Loucy (cell line): ENCODE measurements around the gene DCP2.

ENCODE experiments used
- H2AFZ ChIP-seq: fragments of 200-600 bp; sonication (generic); 2 replicates; pipeline ENCODE4 v1.6.0; 2016; ENCODE audit warnings: antibody characterized with exemption, mild to moderate bottlenecking, low read length, moderate library complexity
- H3F3A ChIP-seq: fragments of 200-600 bp; 2 replicates; pipeline ENCODE4 v1.6.0; 2016; ENCODE audit warnings: antibody characterized with exemption, low read depth, mild to moderate bottlenecking
- H3K27me3 ChIP-seq: fragments of 200-600 bp; sonication (generic); 2 replicates; pipeline ENCODE4 v1.6.1; 2014; ENCODE audit warnings: low read length, mild to moderate bottlenecking; ENCODE audit not compliant: insufficient read depth, poor library complexity, severe bottlenecking
- H3K36me3 ChIP-seq: fragments of 200-600 bp; sonication (generic); 2 replicates; pipeline ENCODE4 v1.6.1; 2016; ENCODE audit warnings: low read length; ENCODE audit not compliant: insufficient read depth
- H3K4me1 ChIP-seq: fragments of 200-600 bp; sonication (generic); 2 replicates; pipeline ENCODE4 v1.5.1; 2014; ENCODE audit warnings: low read length, mild to moderate bottlenecking; ENCODE audit not compliant: insufficient read depth, poor library complexity, severe bottlenecking
- H3K4me2 ChIP-seq: fragments of 200-600 bp; sonication (generic); 2 replicates; pipeline ENCODE4 v1.6.0; 2014; ENCODE audit warnings: antibody characterized with exemption, low read length, low read depth, mild to moderate bottlenecking; ENCODE audit not compliant: poor library complexity, severe bottlenecking
- H3K4me3 ChIP-seq: fragments of 200-600 bp; sonication (generic); 2 replicates; pipeline ENCODE4 v1.5.1; 2014; ENCODE audit warnings: low read length, mild to moderate bottlenecking, mixed read lengths; ENCODE audit not compliant: poor library complexity, severe bottlenecking
- H3K79me2 ChIP-seq: fragments of 200-600 bp; sonication (generic); 2 replicates; pipeline ENCODE4 v1.6.1; 2014; ENCODE audit warnings: low read length; ENCODE audit not compliant: insufficient read depth
- H3K9ac ChIP-seq: fragments of 200-600 bp; sonication (generic); 2 replicates; pipeline ENCODE4 v1.6.0; 2014; ENCODE audit warnings: mild to moderate bottlenecking, low read depth, low read length, moderate library complexity; ENCODE audit not compliant: poor library complexity, severe bottlenecking
- H3K9me2 ChIP-seq: fragments of 200-600 bp; sonication (generic); replicated peaks from 2 replicates; pipeline ENCODE4 v1.6.1; 2016; ENCODE audit warnings: low read depth, low read length, mixed read lengths
- H3K9me3 ChIP-seq: fragments of 200-600 bp; sonication (generic); 2 replicates; pipeline ENCODE4 v1.6.1; 2014; ENCODE audit warnings: mild to moderate bottlenecking, antibody characterized with exemption, low read length, low read depth; ENCODE audit not compliant: insufficient read depth
- H4K20me1 ChIP-seq: fragments of 200-600 bp; sonication (generic); 2 replicates; pipeline ENCODE4 v1.6.0; 2014; ENCODE audit warnings: antibody characterized with exemption, low read length, mild to moderate bottlenecking; ENCODE audit not compliant: insufficient read depth, poor library complexity, severe bottlenecking
- CTCF ChIP-seq: fragments of 200-600 bp; sonication (generic); conservative IDR thresholded peaks from 2 replicates; pipeline ENCODE4 v1.5.1; 2014; ENCODE audit warnings: mild to moderate bottlenecking, antibody characterized with exemption, low read length
- EZH2phosphoT487 ChIP-seq: fragments of 200-600 bp; IDR thresholded peaks from 2 replicates; pipeline ENCODE4 v1.6.1; 2018; ENCODE audit warnings: antibody characterized with exemption, mild to moderate bottlenecking, moderate library complexity, borderline replicate concordance

DCP2 gene

GRCh38 chr5:113047234-113047633, 70.6 kb downstream of the DCP2 start:
- H4K20me1 ChIP-seq = no peaks in the 10 kb centered on the region
- H3K79me2 ChIP-seq = no peaks in the 10 kb centered on the region
- H2AFZ ChIP-seq = no peak overlapping the region
- no peak overlapping the region for H3K4me3 ChIP-seq
- no peaks in the 10 kb centered on the region for H3K27me3 ChIP-seq
- peaks cover 6% of the 10 kb centered on the region; the same call in 1 of the 2 replicates for H3K36me3 ChIP-seq
- H3K4me2 ChIP-seq = no peak overlapping the region
- no peaks in the 10 kb centered on the region for H3K9me2 ChIP-seq
- no peak overlapping the region for H3K9ac ChIP-seq
- no peaks in the 10 kb centered on the region for H3K4me1 ChIP-seq
- no peaks in the 10 kb centered on the region for H3K9me3 ChIP-seq
- no peaks in the 10 kb centered on the region for H3F3A ChIP-seq
- no peak for TF ChIP-seq CTCF
- no peak for TF ChIP-seq EZH2phosphoT487

GRCh38 chr5:113047733-113048652, 71.4 kb downstream of the DCP2 start:
- Histone ChIP-seq H3K4me3 (no peak overlapping the region), H3K9me2 (no peaks in the 10 kb centered on the region), H3K79me2 (no peaks in the 10 kb centered on the region), H3K9me3 (no peaks in the 10 kb centered on the region), H2AFZ (no peak overlapping the region), H3F3A (no peaks in the 10 kb centered on the region), H4K20me1 (no peaks in the 10 kb centered on the region), H3K36me3 (peaks cover 6% of the 10 kb centered on the region; the same call in 1 of the 2 replicates), H3K27me3 (no peaks in the 10 kb centered on the region), H3K9ac (no peak overlapping the region), H3K4me2 (no peak overlapping the region), H3K4me1 (no peaks in the 10 kb centered on the region)
- TF ChIP-seq CTCF (no peak), EZH2phosphoT487 (no peak)

GRCh38 chr5:113048931-113049330, 72.3 kb downstream of the DCP2 start:
- Histone ChIP-seq H3F3A (no peaks in the 10 kb centered on the region), H3K4me1 (no peaks in the 10 kb centered on the region), H3K36me3 (peaks cover 6% of the 10 kb centered on the region; the same call in 1 of the 2 replicates), H2AFZ (no peak overlapping the region), H3K9ac (no peak overlapping the region), H3K9me2 (no peaks in the 10 kb centered on the region), H3K9me3 (no peaks in the 10 kb centered on the region), H4K20me1 (no peaks in the 10 kb centered on the region), H3K4me2 (no peak overlapping the region), H3K4me3 (no peak overlapping the region), H3K27me3 (no peaks in the 10 kb centered on the region), H3K79me2 (no peaks in the 10 kb centered on the region)
- TF ChIP-seq CTCF = no peak
- TF ChIP-seq EZH2phosphoT487 = no peak
